H9 (cell line): ENCODE results near the gene RIT2. TPM values are rescaled to one million over a fixed set of nuclear protein-coding genes. Genes with fewer than 3 reads are reported as not detected.

Experiments
- DNase-seq: peaks from one replicate; pipeline ENCODE4 v3.0.0-alpha.2; 2017
- H2AFZ ChIP-seq: one replicate; pipeline ENCODE4 v1.6.1; 2013; ENCODE audit warnings: mild to moderate bottlenecking, low read length, control low read depth, moderate library complexity
- H2AK5ac ChIP-seq: 2 replicates; pipeline ENCODE4 v1.6.1; 2013; ENCODE audit warnings: low read length, control low read depth, mixed read lengths; ENCODE audit not compliant: insufficient read length
- H2BK120ac ChIP-seq: one replicate; pipeline ENCODE4 v1.6.1; 2013; ENCODE audit warnings: low read depth, mild to moderate bottlenecking, low read length, control low read depth, inconsistent platforms; ENCODE audit not compliant: poor library complexity, severe bottlenecking
- H2BK12ac ChIP-seq: 2 replicates; pipeline ENCODE4 v1.6.1; 2013; ENCODE audit warnings: low read length, control low read depth, mixed read lengths, low read depth; ENCODE audit not compliant: insufficient read length
- H2BK15ac ChIP-seq: 2 replicates; pipeline ENCODE4 v1.6.1; 2013; ENCODE audit warnings: low read depth, low read length, control low read depth
- H2BK20ac ChIP-seq: one replicate; pipeline ENCODE4 v1.6.1; 2013; ENCODE audit warnings: low read depth, mild to moderate bottlenecking, low read length, control low read depth, inconsistent platforms; ENCODE audit not compliant: poor library complexity, severe bottlenecking
- H2BK5ac ChIP-seq: 2 replicates; pipeline ENCODE4 v1.6.1; 2013; ENCODE audit warnings: low read length, control low read depth, mixed read lengths; ENCODE audit not compliant: insufficient read length
- H3K14ac ChIP-seq: 2 replicates; pipeline ENCODE4 v1.6.1; 2013; ENCODE audit warnings: low read length, control low read depth; ENCODE audit not compliant: insufficient read depth
- H3K18ac ChIP-seq: 2 replicates; pipeline ENCODE4 v1.6.1; 2013; ENCODE audit warnings: low read depth, mild to moderate bottlenecking, mixed read lengths, low read length, control low read depth; ENCODE audit not compliant: insufficient read length
- H3K23ac ChIP-seq: 2 replicates; pipeline ENCODE4 v1.6.1; 2013; ENCODE audit warnings: low read length, control low read depth, mixed read lengths, low read depth; ENCODE audit not compliant: insufficient read length
- H3K23me2 ChIP-seq: 2 replicates; pipeline ENCODE4 v1.6.1; 2013; ENCODE audit warnings: low read depth, mild to moderate bottlenecking, mixed read lengths, low read length, control low read depth; ENCODE audit not compliant: insufficient read length, poor library complexity, severe bottlenecking
- H3K27ac ChIP-seq: 2 replicates; pipeline ENCODE4 v1.5.1; 2013; ENCODE audit warnings: low read length, control low read depth, mixed read lengths, low read depth; ENCODE audit not compliant: insufficient read length
- H3K27me3 ChIP-seq: 2 replicates; pipeline ENCODE4 v1.6.1; 2013; ENCODE audit warnings: low read length, control low read depth, inconsistent platforms; ENCODE audit not compliant: insufficient read depth
- H3K4ac ChIP-seq: 2 replicates; pipeline ENCODE4 v1.6.1; 2013; ENCODE audit warnings: low read depth, mild to moderate bottlenecking, control low read depth, inconsistent platforms, low read length, moderate library complexity
- H3K4me1 ChIP-seq: 2 replicates; pipeline ENCODE4 v1.6.1; 2013; ENCODE audit warnings: low read length, control low read depth, inconsistent platforms; ENCODE audit not compliant: insufficient read depth
- H3K4me2 ChIP-seq: 2 replicates; pipeline ENCODE4 v1.6.1; 2013; ENCODE audit warnings: low read length, control low read depth, mixed read lengths; ENCODE audit not compliant: insufficient read length, insufficient read depth
- H3K56ac ChIP-seq: 2 replicates; pipeline ENCODE4 v1.6.1; 2013; ENCODE audit warnings: low read depth, mild to moderate bottlenecking, mixed read lengths, low read length, control low read depth; ENCODE audit not compliant: insufficient read length
- H3K79me1 ChIP-seq: 2 replicates; pipeline ENCODE4 v1.6.1; 2013; ENCODE audit warnings: low read depth, mild to moderate bottlenecking, moderate library complexity, low read length, control low read depth, inconsistent platforms; ENCODE audit not compliant: insufficient read depth, poor library complexity, severe bottlenecking
- H3K79me2 ChIP-seq: 2 replicates; pipeline ENCODE4 v1.6.1; 2013; ENCODE audit warnings: low read length, control low read depth, inconsistent platforms; ENCODE audit not compliant: insufficient read depth
- H3K9ac ChIP-seq: 2 replicates; pipeline ENCODE4 v1.6.1; 2013; ENCODE audit warnings: low read length, control low read depth, mixed read lengths; ENCODE audit not compliant: insufficient read length; ENCODE audit errors: extremely low read depth
- H3K9me3 ChIP-seq: one replicate; pipeline ENCODE4 v1.6.1; 2013; ENCODE audit warnings: low read depth, low read length, inconsistent platforms; ENCODE audit not compliant: control insufficient read depth
- H3T11ph ChIP-seq: one replicate; pipeline ENCODE4 v1.6.1; 2013; ENCODE audit warnings: mild to moderate bottlenecking, low read length, control low read depth, inconsistent platforms
- H4K20me1 ChIP-seq: one replicate; pipeline ENCODE4 v1.6.1; 2013; ENCODE audit not compliant: control insufficient read depth, insufficient read length, insufficient read depth
- H4K5ac ChIP-seq: 2 replicates; pipeline ENCODE4 v1.6.1; 2013; ENCODE audit warnings: low read depth, mild to moderate bottlenecking, mixed read lengths, low read length, control low read depth; ENCODE audit not compliant: insufficient read length
- H4K8ac ChIP-seq: replicated peaks from 2 replicates; pipeline ENCODE4 v1.6.1; 2013; ENCODE audit warnings: low read length, control low read depth, mixed read lengths, low read depth; ENCODE audit not compliant: insufficient read length
- H4K91ac ChIP-seq: 2 replicates; pipeline ENCODE4 v1.6.1; 2013; ENCODE audit warnings: low read depth, mild to moderate bottlenecking, moderate library complexity, mixed read lengths, low read length, control low read depth; ENCODE audit not compliant: insufficient read length
- H3K27ac Mint-ChIP-seq, 3 experiments: 2 replicates in 2 of 3; 3 replicates in 1 of 3; pipeline ENCODE4 v1.8.0; 2020 to 2021; ENCODE audit warnings: mixed read lengths in 3 of 3, mild to moderate bottlenecking in 1 of 3, moderate library complexity in 1 of 3
- H3K27me3 Mint-ChIP-seq: 2 replicates; pipeline ENCODE4 v1.8.0; 2021; ENCODE audit warnings: low read depth, mild to moderate bottlenecking, moderate library complexity, mixed read lengths
- H3K36me3 Mint-ChIP-seq, 3 experiments: 2 replicates in 2 of 3; 3 replicates in 1 of 3; pipeline ENCODE4 v1.8.0; 2020 to 2021; ENCODE audit warnings: low read depth in 3 of 3, mixed read lengths in 3 of 3; ENCODE audit not compliant: insufficient read depth in 1 of 3
- H3K4me1 Mint-ChIP-seq, 2 experiments: 2 replicates each; pipeline ENCODE4 v1.8.0; 2020; ENCODE audit warnings: mixed read lengths in 2 of 2
- H3K4me3 Mint-ChIP-seq, 2 experiments: 2 replicates in 1 of 2; 3 replicates in 1 of 2; pipeline ENCODE4 v1.8.0; 2020 to 2021; ENCODE audit warnings: mild to moderate bottlenecking in 2 of 2, mixed read lengths in 2 of 2, moderate library complexity in 1 of 2
- H3K9me3 Mint-ChIP-seq, 2 experiments: 2 replicates in 1 of 2; 3 replicates in 1 of 2; pipeline ENCODE4 v1.8.0; 2020; ENCODE audit warnings: mild to moderate bottlenecking in 2 of 2, mixed read lengths in 2 of 2, moderate library complexity in 1 of 2
- CTCF ChIP-seq: fragments of 200-600 bp; sonication (generic); conservative IDR thresholded peaks from 3 replicates; pipeline ENCODE4 v1.8.0; 2021; ENCODE audit warnings: antibody characterized with exemption, mild to moderate bottlenecking
- total RNA-seq: library from RNA; stranded (reverse); gene quantifications from 2 replicates; pipeline ENCODE4 v1.2.1, GENCODE V29; 2021

Gene RIT2
- total RNA-seq, 1 experiment from 2014 or later = 1.2 TPM

- H4K20me1 ChIP-seq = no peaks in the 10 kb centered on the region
- no peak overlapping the region for H2AFZ ChIP-seq
- Mint-ChIP-seq H3K4me1 (peaks cover 39 to 41% of the 10 kb centered on the region in 2 experiments), H3K9me3 (0 out of 5 replicates have a peak, but pooled peaks cover 0 to 2% of the 10 kb centered on the region in 2 experiments), H3K27ac (no peak overlapping the region), H3K27me3 (no peaks in the 10 kb centered on the region), H3K36me3 (no peaks in the 10 kb centered on the region), H3K4me3 (no peak overlapping the region)
- H3K4me2 ChIP-seq = no peak overlapping the region
- no peak overlapping the region for H3K4ac ChIP-seq
- peaks cover 6% of the 10 kb centered on the region; the same call in 1 of the 2 replicates for H3K4me1 ChIP-seq
- no peak overlapping the region for H2BK20ac ChIP-seq
- no peak overlapping the region for H4K91ac ChIP-seq
- H2BK5ac ChIP-seq = no peak overlapping the region
- H3K9ac ChIP-seq = no peak overlapping the region
- TF ChIP-seq CTCF = no peak
- no peak overlapping the region for H3K56ac ChIP-seq
- no peak overlapping the region for H2BK12ac ChIP-seq
- no peaks in the 10 kb centered on the region for H3K79me2 ChIP-seq
- no peak overlapping the region for H3K23ac ChIP-seq
- no peak overlapping the region for H2AK5ac ChIP-seq
- no peak overlapping the region for H3T11ph ChIP-seq
- no peaks in the 10 kb centered on the region for H3K27me3 ChIP-seq
- H3K14ac ChIP-seq = no peak overlapping the region
- no peaks in the 10 kb centered on the region for H3K23me2 ChIP-seq
- no peak overlapping the region for H3K27ac ChIP-seq
- no peaks in the 10 kb centered on the region for H3K9me3 ChIP-seq
- no peak overlapping the region for H4K8ac ChIP-seq
- no peak overlapping the region for H3K18ac ChIP-seq
- H4K5ac ChIP-seq = no peak overlapping the region
- H2BK120ac ChIP-seq = no peak overlapping the region
- no peaks in the 10 kb centered on the region for H3K79me1 ChIP-seq
- H2BK15ac ChIP-seq = no peak overlapping the region
- DNase-seq = no peak
Observed at GRCh38 chr18:42780171-42780570, 335.3 kb downstream of the RIT2 start.
